Measurements from ENCODE around the gene PMM2. TPM values are rescaled to one million over a fixed set of nuclear protein-coding genes. Genes with fewer than 3 reads are reported as not detected.
A peak's percentile ranks its signal among the peaks of the same experiment; 100 is the strongest.
"Not testable (repeated sequence)": the region's sequence is repeated elsewhere in the genome, so short reads cannot be mapped to it uniquely, and the experiment has no call there.

Gene PMM2
- total RNA-seq, 2 experiments from 2014 or later: 41.7 to 41.8 TPM

DNA sequence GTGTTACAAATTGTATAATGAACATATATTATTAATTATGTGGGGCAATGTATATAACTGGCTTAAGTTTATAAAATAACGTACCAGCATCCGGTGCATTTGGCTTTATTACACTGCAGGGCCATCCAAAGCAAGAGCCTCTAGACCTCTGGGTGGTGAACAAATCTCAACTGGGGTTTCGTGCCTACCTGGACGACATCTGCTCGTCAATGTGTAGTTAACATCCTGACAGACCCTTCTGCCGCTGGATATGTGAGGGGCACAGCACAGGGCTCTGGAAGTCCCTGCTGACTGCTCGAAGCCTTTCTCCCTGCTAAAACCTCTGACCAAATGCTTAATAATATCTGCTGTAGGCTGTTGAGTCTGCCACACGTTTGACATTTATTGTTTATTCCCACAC, 2.5 kb upstream of the PMM2 start:
- Mint-ChIP-seq H3K27me3 (no peaks in the 10 kb centered on the region), H3K27ac (no peak overlapping the region), H3K4me3 (no peak overlapping the region), H3K4me1 (peaks cover 33% of the 10 kb centered on the region), H3K9me3 (no peaks in the 10 kb centered on the region), H3K36me3 (ENCODE audit: low read depth) (peaks cover 5% of the 10 kb centered on the region)
- POLR2A ChIA-PET: no interaction called here
- DNase-seq: no peak
- CTCF ChIA-PET: no interaction called here

DNA sequence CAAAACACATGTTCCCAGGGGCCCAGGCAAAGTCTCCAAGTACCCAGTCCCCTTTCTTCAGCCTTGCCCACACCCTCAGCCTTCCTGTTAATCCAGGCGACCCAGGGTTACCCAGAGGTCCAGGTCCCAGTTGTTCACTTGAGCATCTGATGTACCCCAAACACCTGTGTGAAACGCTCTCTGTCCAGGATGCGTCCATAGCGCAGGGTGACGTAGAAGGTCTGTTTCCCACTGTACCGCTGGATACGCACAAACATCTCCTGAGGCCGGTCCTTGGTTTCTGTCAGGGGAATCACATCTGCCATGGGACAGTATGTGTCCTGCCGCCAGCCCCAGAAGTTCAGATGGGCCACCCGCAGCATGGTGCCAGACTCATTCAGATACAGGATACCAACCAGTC, 1.8 kb upstream of the PMM2 start:
- no peak for DNase-seq
- ChIA-PET CTCF (interaction anchor here (2.7 kb wide), 1 partner anchor 84 kb away, joined by 16 read pairs; the partner anchor contains the start of gene LITAFD), POLR2A (interaction anchor here (4.1 kb wide), 1 partner anchor 72 kb away, joined by 67 read pairs; the partner anchor contains the start of gene CARHSP1)
- Mint-ChIP-seq H3K9me3 (no peaks in the 10 kb centered on the region), H3K27ac (no peak overlapping the region), H3K36me3 (ENCODE audit: low read depth) (peaks cover 5% of the 10 kb centered on the region), H3K27me3 (no peaks in the 10 kb centered on the region), H3K4me1 (peaks cover 34% of the 10 kb centered on the region), H3K4me3 (peak overlapping the region; percentile 22)

DNA sequence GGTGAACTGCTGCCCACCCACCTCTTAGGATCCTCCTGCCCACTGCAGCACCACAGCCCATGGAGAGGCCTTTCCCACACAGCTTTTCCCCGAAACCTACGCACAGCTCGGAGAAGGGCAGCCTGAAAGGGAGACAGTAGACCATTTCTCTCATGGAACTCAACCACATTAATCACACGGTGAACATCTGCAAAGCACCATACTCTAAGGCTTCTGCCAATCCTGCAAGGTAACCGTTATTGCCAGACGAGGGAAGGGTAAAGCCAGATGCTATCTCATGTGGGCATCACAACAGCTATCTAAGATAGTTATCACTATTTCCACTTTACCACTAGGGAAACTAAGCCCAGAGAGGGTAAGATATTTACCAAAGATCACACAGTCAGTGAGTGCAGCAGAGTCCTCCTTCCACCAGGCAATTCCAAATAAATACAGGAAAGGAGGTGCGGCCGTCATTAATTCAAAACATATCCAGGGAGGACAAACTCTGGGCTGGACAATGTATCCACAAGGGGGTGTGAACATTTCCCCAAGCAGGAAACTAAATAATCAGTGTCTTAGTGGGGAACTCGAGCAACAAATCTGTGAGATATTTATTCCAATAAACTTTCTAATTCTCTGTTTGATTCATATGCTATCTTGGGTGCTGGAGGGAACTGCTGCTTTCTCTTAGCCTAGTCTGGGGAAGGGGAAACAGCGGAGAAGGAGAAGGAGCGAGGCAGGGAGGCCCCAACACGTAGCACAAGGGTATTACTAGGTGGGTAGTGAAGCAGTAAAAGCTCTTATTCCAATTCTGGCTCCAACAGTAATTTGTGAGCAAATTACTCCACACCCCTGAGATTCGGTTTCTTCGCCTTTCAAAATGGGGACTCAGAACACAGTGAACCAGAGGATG, 923 bp upstream of the PMM2 start:
- peak overlapping the region; percentile 93 for H3K4me3 Mint-ChIP-seq
- peaks cover 10% of the 10 kb centered on the region for H3K36me3 Mint-ChIP-seq (ENCODE audit: low read depth)
- peak overlapping the region; percentile 71 for H3K27ac Mint-ChIP-seq
- CTCF ChIA-PET: interaction anchor here (0.9 to 2.7 kb wide), 6 partner anchors 9 to 224 kb away, joined by 3 to 16 read pairs (median 4); partner anchors contain the start of genes CARHSP1 and LITAFD
- H3K9me3 Mint-ChIP-seq: no peaks in the 10 kb centered on the region
- POLR2A ChIA-PET: interaction anchor here (0.7 to 4.1 kb wide), 11 partner anchors 9 to 339 kb away, joined by 3 to 67 read pairs (median 5); partner anchors contain the start of genes CARHSP1 and HAPSTR1
- peaks cover 38% of the 10 kb centered on the region for H3K4me1 Mint-ChIP-seq
- H3K27me3 Mint-ChIP-seq: no peaks in the 10 kb centered on the region
- no peak for DNase-seq

DNA sequence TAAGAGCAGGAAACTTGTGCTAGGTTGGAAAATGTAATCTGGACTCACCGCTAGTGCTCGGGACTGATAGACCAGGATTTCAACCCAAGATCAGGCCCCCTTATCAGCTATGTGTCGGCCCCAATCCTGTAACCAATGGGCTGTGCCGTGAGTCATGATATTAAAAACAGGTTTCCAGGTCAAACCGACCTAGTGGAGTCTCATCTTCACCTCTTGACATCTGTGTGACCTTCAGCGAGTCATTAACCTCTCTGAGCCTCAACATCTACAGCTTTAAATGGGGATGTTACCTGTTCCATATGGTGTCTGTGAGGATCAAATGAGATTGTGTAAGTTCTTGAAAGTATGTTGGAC, 512 bp downstream of the PMM2 start:
- Mint-ChIP-seq H3K4me3 (peak overlapping the region; percentile 93), H3K4me1 (peaks cover 40% of the 10 kb centered on the region), H3K27me3 (no peaks in the 10 kb centered on the region), H3K36me3 (ENCODE audit: low read depth) (peaks cover 24% of the 10 kb centered on the region), H3K9me3 (no peaks in the 10 kb centered on the region), H3K27ac (peak overlapping the region; percentile 71)
- ChIA-PET CTCF (interaction anchor here (0.8 to 2.7 kb wide), 3 partner anchors 18 to 231 kb away, joined by 3 to 16 read pairs (median 6); partner anchors contain the start of gene LITAFD), POLR2A (interaction anchor here (0.6 to 4.1 kb wide), 13 partner anchors 10 to 294 kb away, joined by 3 to 67 read pairs (median 7); partner anchors contain the start of genes CARHSP1 and HAPSTR1)
- DNase-seq: peak; percentile 33

DNA sequence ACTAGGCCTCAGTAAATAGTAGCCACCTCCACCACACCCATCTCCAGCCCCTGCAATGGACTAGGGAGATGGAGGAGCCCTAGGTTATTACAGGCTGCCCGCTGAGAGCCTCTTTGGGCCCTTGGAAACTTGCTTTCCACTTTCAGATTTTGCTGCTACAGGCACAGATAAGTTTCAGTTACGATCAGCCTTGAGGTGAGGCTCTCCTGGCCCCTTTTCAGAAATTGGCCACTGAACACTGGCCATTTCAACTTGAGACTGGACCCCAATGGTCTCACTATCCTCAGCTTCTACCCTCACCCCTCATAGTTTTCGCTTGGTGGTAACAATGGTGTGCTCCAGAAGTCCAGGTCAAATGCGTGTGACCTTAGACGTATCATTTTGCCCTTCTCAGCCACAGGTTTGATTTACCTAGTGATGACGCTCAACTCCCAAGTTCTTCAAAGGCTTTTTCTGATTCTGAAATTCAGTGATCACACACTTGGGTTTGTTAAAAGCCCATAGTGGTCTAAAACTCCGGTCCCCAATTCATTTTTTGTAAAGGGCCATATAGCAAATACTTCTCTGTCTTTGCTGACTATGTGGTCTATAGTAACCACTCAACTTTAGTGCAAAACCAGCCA, 1.0 kb downstream of the PMM2 start:
- CTCF ChIA-PET: interaction anchor here (0.8 to 2.7 kb wide), 3 partner anchors 82 to 231 kb away, joined by 3 to 16 read pairs (median 4); partner anchors contain the start of gene LITAFD
- H3K9me3 Mint-ChIP-seq: no peaks in the 10 kb centered on the region
- peaks cover 27% of the 10 kb centered on the region for H3K36me3 Mint-ChIP-seq (ENCODE audit: low read depth)
- H3K4me1 Mint-ChIP-seq: peaks cover 41% of the 10 kb centered on the region
- H3K4me3 Mint-ChIP-seq: peak overlapping the region; percentile 93
- POLR2A ChIA-PET: interaction anchor here (0.6 to 4.1 kb wide), 12 partner anchors 11 to 294 kb away, joined by 3 to 67 read pairs (median 7); partner anchors contain the start of genes CARHSP1 and HAPSTR1
- no peaks in the 10 kb centered on the region for H3K27me3 Mint-ChIP-seq
- H3K27ac Mint-ChIP-seq: peak overlapping the region; percentile 71
- no peak for DNase-seq

DNA sequence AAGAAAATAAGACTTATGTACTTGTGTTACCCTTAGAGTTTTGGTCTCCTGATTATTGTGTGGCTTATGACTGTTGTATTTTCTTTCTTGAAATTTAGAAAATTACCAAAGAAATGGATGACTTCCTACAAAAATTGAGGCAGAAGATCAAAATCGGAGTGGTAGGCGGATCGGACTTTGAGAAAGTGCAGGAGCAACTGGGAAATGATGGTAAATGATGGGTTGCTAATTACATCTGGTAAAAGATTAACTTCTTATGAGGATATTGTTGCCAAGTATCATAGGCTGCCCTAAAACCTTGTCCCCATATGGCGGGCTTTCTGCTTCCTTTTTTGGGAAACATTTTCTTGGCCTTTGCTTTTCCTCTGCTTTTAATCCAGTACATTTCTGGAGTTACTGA, 4.1 kb downstream of the PMM2 start:
- Mint-ChIP-seq H3K27me3 (no peaks in the 10 kb centered on the region), H3K4me1 (peaks cover 27% of the 10 kb centered on the region), H3K27ac (no peak overlapping the region), H3K9me3 (no peaks in the 10 kb centered on the region), H3K4me3 (no peak overlapping the region), H3K36me3 (ENCODE audit: low read depth) (peaks cover 51% of the 10 kb centered on the region)
- no peak for DNase-seq
- CTCF ChIA-PET: interaction anchor here (0.6 to 1.3 kb wide), 2 partner anchors 15 to 231 kb away, joined by 3 to 4 read pairs; no protein-coding TSS in a partner anchor
- POLR2A ChIA-PET: interaction anchor here (1.5 to 1.9 kb wide), 2 partner anchors 15 to 290 kb away, joined by 5 to 9 read pairs; partner anchors contain the start of gene HAPSTR1

DNA sequence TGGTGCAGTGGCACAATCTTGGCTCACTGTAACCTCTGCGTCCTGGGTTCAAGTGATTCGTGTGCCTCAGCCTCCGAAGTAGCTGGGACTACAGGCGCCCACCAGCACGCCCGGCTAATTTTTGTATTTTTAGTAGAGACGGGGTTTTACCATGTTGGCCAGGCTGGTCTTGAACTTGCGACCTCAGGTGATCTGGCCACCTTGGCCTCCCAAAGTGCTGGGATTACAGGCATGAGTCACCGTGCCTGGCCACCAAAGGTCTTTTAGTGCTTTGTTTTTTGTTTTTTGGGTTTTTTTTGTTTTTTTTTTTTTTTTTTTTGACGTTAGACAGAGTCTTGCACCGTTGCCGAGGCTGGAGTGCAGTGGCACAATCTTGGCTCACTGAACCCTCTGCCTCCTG, 6.1 kb downstream of the PMM2 start:
- Mint-ChIP-seq H3K27ac (peak overlapping the region; percentile 35), H3K36me3 (ENCODE audit: low read depth) (peaks cover 62% of the 10 kb centered on the region), H3K4me1 (peaks cover 20% of the 10 kb centered on the region)
- H3K4me3 Mint-ChIP-seq, H3K9me3 Mint-ChIP-seq, DNase-seq, H3K27me3 Mint-ChIP-seq, CTCF ChIA-PET: not testable (repeated sequence)
- POLR2A ChIA-PET: interaction anchor here (1.1 kb wide), 1 partner anchor 13 kb away, joined by 4 read pairs; no protein-coding TSS in a partner anchor

DNA sequence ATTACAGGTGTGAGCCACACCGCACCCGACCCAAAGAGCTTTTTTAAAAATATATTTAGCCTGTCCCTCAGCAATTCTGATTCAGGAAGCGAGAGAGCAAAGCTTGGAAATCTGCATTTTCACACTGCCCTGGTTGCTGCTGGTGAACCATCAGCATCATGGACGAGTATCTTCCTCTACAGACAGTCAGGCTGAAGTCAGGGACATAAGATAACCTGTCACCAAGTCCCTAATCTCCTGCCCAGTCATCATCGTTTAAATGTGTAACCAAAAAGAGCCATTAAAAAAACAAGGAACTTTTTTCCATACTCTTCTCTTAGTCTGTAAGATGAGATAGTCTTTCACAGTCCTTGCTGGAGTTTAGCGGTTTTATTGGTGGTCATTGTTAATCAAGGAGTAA, 6.7 kb downstream of the PMM2 start:
- Mint-ChIP-seq H3K4me1 (peaks cover 15% of the 10 kb centered on the region), H3K9me3 (no peaks in the 10 kb centered on the region), H3K4me3 (no peak overlapping the region), H3K27me3 (no peaks in the 10 kb centered on the region), H3K27ac (no peak overlapping the region), H3K36me3 (ENCODE audit: low read depth) (peaks cover 65% of the 10 kb centered on the region)
- POLR2A ChIA-PET: interaction anchor here (1.1 kb wide), 1 partner anchor 13 kb away, joined by 4 read pairs; no protein-coding TSS in a partner anchor
- CTCF ChIA-PET: no interaction called here
- no peak for DNase-seq

DNA sequence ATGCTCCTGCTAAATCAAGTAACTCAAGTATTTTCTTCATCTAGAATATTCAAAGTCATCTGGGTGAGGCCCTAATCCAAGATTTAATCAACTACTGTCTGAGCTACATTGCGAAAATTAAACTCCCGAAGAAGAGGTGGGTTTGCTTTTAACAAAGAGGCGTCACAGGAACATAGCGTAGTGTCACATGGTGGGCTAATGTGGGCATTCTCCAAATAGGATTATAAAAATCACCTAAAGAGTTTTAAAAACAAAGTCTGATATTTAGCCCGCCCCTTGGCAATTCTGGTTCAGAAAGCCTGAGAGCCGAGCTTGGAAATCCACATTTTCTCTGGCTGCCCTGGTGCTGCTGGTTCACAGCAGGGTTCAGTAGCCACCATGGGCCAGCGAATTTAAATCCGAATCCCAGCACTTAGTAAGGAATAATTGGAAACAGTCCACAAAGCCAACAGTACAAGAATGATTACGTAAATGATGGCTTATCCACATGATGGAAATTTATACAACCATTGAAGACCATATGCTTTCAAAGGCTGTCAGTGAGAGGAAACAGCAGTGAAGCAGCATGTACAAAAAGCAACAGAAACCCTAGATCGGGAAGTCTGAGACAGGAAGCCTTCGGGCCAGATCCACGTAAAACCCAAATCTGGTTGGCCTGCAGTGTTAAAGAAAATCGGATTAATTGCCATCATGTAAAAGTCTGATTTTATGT, 8.8 kb downstream of the PMM2 start:
- ChIA-PET CTCF (interaction anchor here (1.3 to 1.4 kb wide), 2 partner anchors 9 to 129 kb away, joined by 3 to 4 read pairs; partner anchors contain the start of genes PMM2 and TMEM186), POLR2A (interaction anchor here (1.3 kb wide), 1 partner anchor 64 kb away, joined by 3 read pairs; no protein-coding TSS in a partner anchor)
- no peak for DNase-seq
- Mint-ChIP-seq H3K36me3 (ENCODE audit: low read depth) (peaks cover 78% of the 10 kb centered on the region), H3K4me3 (no peak overlapping the region), H3K27me3 (no peaks in the 10 kb centered on the region), H3K27ac (no peak overlapping the region), H3K4me1 (peaks cover 4% of the 10 kb centered on the region), H3K9me3 (no peaks in the 10 kb centered on the region)

DNA sequence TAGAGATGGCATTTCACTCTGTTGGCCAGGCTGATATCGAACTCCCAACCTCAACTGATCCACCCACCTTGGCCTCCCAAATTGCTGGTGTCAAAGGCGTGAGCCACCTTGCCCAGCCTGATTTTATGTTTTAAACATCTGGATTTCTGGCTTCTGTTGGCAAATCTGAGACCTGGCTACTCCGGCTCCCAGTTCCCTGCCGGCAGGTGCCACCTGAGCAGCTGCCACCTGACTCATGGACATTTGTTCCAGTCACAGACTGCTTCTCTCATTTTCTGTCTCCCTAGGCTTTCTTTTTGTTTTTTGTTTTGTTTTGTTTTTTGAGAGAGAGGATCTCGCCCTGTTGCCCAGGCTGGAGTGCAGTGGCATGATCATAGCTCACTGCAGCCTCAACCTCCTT, 9.6 kb downstream of the PMM2 start:
- DNase-seq: no peak
- Mint-ChIP-seq H3K4me1 (peaks cover 5% of the 10 kb centered on the region), H3K27ac (no peak overlapping the region), H3K9me3 (no peaks in the 10 kb centered on the region), H3K36me3 (ENCODE audit: low read depth) (peaks cover 79% of the 10 kb centered on the region), H3K27me3 (no peaks in the 10 kb centered on the region), H3K4me3 (no peak overlapping the region)
- POLR2A ChIA-PET: interaction anchor here (0.6 kb wide), 1 partner anchor 18 kb away, joined by 3 read pairs; no protein-coding TSS in a partner anchor
- CTCF ChIA-PET: no interaction called here

DNA sequence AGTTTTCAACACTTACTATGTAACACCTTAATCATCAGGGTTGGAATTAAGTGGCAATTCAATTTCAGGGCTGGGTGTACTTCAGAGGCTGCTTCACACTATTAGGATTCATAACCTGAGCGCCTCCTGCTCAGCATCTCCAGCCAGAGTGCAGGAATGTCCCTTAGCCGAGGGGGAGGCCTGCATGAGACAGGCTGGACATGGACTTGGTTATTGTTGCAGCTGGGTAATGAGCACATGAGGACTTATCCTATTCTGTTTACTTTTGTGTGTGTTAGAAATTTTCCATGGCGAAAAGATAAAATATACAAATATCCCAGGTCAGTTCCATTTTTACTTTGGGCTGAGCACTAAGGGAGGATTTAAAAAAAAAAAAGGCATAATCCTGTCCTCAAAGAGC, 10.4 kb downstream of the PMM2 start:
- ChIA-PET CTCF (no interaction called here), POLR2A (no interaction called here)
- Mint-ChIP-seq H3K4me1 (peaks cover 12% of the 10 kb centered on the region), H3K4me3 (no peak overlapping the region), H3K27ac (no peak overlapping the region), H3K9me3 (no peaks in the 10 kb centered on the region), H3K36me3 (ENCODE audit: low read depth) (peaks cover 79% of the 10 kb centered on the region), H3K27me3 (no peaks in the 10 kb centered on the region)
- no peak for DNase-seq

Measured in activated CD4-positive, alpha-beta memory T cell treated with anti-CD3 and anti-CD28 coated beads, Interleukin-2, amount 10 ng/mL, durations not matched to agents 7 days and 5 days (primary cell).